ENCODE measurements around the gene OCA2.
"Not testable (repeated sequence)": the region's sequence is repeated elsewhere in the genome, so short reads cannot be mapped to it uniquely, and the experiment has no call there.

The OCA2 gene

DNA sequence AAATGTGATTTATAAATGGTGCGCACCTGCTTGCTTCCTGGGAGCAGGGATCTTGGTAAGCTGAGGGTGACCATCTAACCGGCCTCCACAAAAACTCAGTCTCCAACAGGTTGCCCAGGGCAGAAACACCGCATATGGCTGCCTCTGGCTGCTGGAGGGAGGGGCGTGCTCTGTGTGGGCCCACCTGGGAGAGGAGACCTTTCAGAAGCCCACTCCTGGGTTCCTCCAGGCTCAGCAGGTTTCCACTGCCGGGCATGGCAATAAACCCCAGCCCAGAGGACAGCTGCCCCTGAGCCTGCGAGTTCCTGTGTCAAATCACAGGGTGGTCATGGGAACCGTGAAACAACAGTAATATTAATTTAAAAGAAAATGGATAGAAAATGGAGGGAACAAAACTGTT is 85.6 kb downstream of the OCA2 start:
- H3K4me3 ChIP-seq (ENCODE audit: low read depth, low read length) = no peak overlapping the region
- TF ChIP-seq, protein P1, sequence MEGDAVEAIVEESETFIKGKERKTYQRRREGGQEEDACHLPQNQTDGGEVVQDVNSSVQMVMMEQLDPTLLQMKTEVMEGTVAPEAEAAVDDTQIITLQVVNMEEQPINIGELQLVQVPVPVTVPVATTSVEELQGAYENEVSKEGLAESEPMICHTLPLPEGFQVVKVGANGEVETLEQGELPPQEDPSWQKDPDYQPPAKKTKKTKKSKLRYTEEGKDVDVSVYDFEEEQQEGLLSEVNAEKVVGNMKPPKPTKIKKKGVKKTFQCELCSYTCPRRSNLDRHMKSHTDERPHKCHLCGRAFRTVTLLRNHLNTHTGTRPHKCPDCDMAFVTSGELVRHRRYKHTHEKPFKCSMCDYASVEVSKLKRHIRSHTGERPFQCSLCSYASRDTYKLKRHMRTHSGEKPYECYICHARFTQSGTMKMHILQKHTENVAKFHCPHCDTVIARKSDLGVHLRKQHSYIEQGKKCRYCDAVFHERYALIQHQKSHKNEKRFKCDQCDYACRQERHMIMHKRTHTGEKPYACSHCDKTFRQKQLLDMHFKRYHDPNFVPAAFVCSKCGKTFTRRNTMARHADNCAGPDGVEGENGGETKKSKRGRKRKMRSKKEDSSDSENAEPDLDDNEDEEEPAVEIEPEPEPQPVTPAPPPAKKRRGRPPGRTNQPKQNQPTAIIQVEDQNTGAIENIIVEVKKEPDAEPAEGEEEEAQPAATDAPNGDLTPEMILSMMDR (IDR thresholded peaks at IDR 0.05; ENCODE audit: borderline replicate concordance, insufficient read depth, low read depth, low read length) = no peak

DNA sequence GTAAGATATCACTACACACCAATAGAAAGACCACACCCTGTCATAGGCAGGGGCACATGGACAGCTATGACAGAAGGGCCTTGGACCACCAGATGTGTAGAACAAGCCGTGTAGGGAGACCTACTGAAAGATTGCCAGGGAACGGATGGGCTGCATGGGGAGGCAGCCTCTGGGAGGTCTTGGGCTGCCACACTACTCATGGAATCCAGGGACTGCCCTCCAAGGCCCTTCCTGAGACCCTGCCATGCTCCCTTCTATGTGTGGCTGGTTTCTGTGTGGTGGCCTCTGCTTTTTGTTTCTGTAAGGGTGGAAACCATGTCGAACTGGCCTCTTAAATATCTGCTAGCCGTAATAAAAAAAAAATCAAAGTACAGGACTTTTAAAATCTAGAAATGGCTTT is 86.9 kb downstream of the OCA2 start:
- H3K4me3 ChIP-seq (ENCODE audit: low read depth, low read length) = no peak overlapping the region

DNA sequence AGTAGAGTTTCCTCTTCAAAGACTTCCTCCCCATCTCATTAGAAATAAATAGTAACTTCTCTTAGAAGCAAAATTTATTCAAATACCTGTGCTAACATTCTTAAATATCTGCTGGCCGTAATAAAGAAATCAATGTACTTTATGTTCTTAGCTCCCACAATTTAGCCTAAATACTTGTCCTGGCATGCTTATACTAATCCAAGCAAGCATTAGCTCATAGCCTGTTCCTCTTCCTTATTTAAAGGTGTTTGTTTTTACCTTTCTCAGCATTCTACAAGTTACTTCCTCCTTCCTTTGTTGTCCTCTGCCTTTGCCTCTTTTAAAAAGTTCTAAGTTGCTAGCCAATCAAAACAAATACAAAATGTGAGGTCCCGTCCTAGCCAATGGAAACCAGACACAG is 90.9 kb downstream of the OCA2 start:
- not testable (repeated sequence) for H3K4me3 ChIP-seq (ENCODE audit: low read depth, low read length)

More for the DNA sequence above, 86.9 kb downstream of the OCA2 start:
- TF ChIP-seq, protein P1 (IDR thresholded peaks at IDR 0.05; ENCODE audit: borderline replicate concordance, insufficient read depth, low read depth, low read length) = no peak

DNA sequence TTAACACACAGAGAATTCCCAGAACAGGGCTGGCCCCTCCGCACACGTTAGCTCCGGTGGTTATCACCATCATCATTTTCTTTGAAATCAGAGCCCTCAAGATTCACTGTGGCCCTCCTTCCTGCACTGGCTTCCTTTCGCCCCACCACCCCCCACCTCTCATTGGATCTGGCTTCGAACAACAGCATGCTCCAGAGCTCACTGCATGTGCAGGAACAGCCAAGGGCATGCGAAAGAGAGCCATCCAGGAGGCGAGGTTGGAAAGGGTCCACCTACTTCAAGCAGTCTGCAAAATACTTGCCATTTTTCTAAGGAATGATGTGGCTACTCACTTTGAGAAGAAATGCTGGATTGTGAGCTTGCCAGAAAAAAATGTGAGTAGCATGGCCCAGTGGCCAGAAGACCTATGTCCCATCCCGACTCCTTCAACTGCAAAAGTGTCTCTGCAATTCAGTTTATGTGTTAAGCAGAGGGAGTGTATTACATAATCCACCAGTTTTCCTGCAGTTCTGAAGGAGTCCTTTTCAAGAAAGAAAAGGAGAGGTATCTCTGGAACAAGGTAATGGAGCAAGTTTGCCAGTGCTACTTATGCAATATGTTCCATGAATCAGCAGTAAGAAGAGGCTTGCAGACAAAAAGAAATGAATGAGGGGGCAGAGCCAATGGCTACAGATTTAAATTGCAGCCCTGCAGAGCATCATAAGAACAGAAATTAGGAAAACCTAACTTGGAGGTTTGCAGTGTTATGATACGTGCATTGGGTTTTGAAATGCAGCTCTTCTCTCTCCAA is 92.8 kb downstream of the OCA2 start:
- no peak overlapping the region for H3K4me3 ChIP-seq (ENCODE audit: low read depth, low read length)
- TF ChIP-seq, protein P1 (IDR thresholded peaks at IDR 0.05; ENCODE audit: borderline replicate concordance, insufficient read depth, low read depth, low read length) = no peak

DNA sequence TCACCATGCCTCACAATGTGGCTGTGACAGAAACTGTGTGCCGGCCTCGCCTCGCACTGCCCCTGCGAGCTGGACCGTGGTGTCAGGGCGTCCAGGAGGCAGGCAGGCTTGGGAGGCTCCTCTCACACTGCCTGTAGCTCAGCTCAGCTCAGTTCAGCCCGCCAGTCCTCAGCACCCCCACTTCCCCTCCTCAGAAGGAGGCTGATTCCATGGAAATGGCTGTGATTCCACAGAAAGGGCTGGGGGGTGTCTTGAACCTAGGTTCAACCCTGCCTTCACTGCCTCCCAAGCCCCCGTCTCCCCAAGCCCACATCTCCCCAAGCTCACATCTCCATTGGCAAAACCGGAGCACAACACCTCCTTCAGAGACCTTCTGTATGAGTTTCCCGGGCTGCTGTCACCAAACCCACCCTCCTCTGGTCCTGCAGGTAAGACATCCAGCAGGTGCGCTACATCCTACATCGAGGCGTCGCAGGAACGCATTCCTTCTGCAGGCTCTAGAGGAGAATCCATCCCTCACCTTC is 94.0 kb downstream of the OCA2 start:
- TF ChIP-seq, protein P1 (IDR thresholded peaks at IDR 0.05; ENCODE audit: borderline replicate concordance, insufficient read depth, low read depth, low read length) = no peak

DNA sequence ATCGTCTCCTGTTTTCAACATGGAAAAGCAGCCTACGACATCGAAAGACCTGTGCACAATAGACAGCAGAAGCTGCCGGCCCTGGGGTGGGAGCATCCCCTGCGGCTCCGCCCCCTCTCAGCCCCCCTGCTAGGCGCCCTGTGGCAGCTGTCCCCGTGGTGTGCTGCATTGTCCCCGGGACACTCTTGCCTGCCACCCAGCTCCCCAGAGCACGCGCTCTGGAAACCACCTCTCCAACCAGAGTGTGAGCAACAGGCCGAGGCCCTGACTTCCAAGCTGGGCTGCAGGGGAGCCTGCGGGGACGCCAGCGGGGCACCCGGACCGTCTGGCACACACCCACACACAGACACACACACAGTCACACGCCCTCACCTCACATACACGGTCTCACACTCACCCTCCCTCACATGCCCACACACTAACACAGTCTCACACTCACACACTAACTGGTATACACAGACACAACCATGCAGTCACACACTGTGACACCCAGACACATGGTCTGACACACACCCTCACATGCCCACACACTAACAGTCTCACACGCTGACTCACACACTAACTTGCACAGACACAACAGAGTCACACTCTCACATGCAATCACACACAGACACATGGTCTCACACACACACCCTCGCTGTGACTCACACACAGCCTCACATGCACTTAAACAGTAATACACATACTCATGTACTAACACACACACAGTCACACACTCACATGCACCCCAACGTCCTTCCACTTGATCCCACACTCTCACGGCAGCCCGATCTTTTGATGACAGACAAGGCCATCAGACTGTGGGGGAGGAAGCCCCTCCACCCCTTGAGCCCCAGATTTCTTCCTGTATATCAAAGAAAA is 94.7 kb downstream of the OCA2 start:
- TF ChIP-seq, protein P1 (IDR thresholded peaks at IDR 0.05; ENCODE audit: borderline replicate concordance, insufficient read depth, low read depth, low read length) = no peak
- H3K4me3 ChIP-seq (ENCODE audit: low read depth, low read length) = no peak overlapping the region

More for the DNA sequence above, 94.0 kb downstream of the OCA2 start:
- no peak overlapping the region for H3K4me3 ChIP-seq (ENCODE audit: low read depth, low read length)

DNA sequence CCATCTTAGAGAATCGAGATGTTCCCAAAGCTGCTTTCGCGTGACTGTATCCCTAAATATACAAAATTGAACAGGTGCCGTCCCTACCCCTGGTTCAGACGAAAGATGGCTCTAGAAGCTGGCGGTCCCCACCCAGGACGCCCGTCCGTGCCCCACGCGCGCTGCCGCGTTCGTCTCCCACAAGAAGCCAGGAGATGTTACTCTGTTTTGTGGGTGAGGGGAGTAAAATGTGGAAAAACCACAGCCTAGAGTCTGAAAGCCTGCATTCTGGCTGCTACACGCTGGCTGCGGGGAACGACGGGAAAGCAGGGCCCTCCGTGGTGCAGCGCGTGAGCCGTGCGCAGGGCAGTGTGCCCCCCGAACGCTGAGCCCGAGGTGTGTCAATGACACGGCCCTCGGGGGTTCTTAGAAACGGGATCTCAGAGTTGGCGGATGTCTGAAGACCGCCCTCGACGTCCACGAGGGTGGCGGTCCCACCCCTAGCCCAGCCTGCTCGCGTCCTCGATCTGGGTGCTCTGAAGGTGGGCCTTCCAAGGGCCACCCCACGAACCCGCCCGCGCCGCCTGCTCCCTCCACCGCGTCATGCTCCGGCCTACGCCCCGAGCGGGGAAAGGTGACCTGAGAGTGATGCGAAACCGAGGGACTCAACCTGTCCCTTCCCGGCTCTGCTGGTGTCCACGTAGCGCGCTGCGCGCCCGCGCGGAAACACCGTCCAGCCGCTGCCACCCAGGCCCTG is 95.6 kb downstream of the OCA2 start:
- H3K4me3 ChIP-seq (ENCODE audit: low read depth, low read length) = no peak overlapping the region
- TF ChIP-seq, protein P1 (IDR thresholded peaks at IDR 0.05; ENCODE audit: borderline replicate concordance, insufficient read depth, low read depth, low read length) = no peak
